Measurements from ENCODE around the gene NIPBL. TPM values are rescaled to one million over a fixed set of nuclear protein-coding genes. Genes with fewer than 3 reads are reported as not detected.

NIPBL gene
- total RNA-seq, 1 experiment from 2014 or later, result 45.1 TPM

DNA sequence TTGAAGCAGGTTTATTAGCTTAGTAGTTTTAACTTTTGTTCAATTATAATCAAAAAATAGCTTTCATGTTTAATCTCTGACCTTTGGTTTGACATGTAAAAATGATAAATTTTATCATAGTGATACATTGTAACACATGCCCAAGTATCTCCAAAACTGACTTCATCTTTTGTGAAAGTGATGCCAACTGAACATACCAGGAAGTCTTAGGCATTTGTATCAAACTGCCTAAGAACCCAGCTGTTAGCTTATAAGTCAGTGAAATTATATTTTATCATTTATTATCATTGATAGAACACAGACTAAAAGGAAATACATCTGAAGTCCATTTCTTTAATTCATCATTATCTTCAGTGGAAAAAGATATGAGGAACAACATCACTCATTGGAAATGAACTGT lies 39.1 kb downstream of the NIPBL start:
- DNase-seq (ENCODE audit: low read depth, low spot score) (no peak), ATAC-seq (no peak)
- CTCF ChIA-PET, result interaction anchor here (1.0 kb wide), 1 partner anchor 45 kb away, joined by 3 read pairs; no protein-coding TSS in a partner anchor
- TF ChIP-seq YY1 (IDR thresholded peaks at IDR 0.05; ENCODE audit: extremely low read depth, insufficient replicate concordance, low read depth, low read length), result no peak
- no peak for TF ChIP-seq FOSL1 (IDR thresholded peaks at IDR 0.05; ENCODE audit: low read depth)
- TF ChIP-seq, protein P1, sequence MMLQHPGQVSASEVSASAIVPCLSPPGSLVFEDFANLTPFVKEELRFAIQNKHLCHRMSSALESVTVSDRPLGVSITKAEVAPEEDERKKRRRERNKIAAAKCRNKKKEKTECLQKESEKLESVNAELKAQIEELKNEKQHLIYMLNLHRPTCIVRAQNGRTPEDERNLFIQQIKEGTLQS (IDR thresholded peaks at IDR 0.05), result no peak
- no peak for TF ChIP-seq ELF1 (IDR thresholded peaks at IDR 0.05; ENCODE audit: borderline replicate concordance, low read depth)
- TF ChIP-seq EZH2 (IDR thresholded peaks at IDR 0.05), result no peak
- TF ChIP-seq POLR2A (IDR thresholded peaks at IDR 0.05; ENCODE audit: borderline replicate concordance, extremely low read depth, insufficient read depth, insufficient read length), result no peak
- no peak for TF ChIP-seq EZH2phosphoT487 (IDR thresholded peaks at IDR 0.05; ENCODE audit: borderline replicate concordance)
- TF ChIP-seq, protein P2, sequence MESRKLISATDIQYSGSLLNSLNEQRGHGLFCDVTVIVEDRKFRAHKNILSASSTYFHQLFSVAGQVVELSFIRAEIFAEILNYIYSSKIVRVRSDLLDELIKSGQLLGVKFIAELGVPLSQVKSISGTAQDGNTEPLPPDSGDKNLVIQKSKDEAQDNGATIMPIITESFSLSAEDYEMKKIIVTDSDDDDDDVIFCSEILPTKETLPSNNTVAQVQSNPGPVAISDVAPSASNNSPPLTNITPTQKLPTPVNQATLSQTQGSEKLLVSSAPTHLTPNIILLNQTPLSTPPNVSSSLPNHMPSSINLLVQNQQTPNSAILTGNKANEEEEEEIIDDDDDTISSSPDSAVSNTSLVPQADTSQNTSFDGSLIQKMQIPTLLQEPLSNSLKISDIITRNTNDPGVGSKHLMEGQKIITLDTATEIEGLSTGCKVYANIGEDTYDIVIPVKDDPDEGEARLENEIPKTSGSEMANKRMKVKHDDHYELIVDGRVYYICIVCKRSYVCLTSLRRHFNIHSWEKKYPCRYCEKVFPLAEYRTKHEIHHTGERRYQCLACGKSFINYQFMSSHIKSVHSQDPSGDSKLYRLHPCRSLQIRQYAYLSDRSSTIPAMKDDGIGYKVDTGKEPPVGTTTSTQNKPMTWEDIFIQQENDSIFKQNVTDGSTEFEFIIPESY (IDR thresholded peaks at IDR 0.05; ENCODE audit: extremely low read depth, insufficient replicate concordance, low read length), result no peak
- TF ChIP-seq RAD21 (IDR thresholded peaks at IDR 0.05; ENCODE audit: low read depth), result no peak
- TF ChIP-seq EGR1 (IDR thresholded peaks at IDR 0.05; ENCODE audit: low read depth), result no peak
- TF ChIP-seq, protein P3, sequence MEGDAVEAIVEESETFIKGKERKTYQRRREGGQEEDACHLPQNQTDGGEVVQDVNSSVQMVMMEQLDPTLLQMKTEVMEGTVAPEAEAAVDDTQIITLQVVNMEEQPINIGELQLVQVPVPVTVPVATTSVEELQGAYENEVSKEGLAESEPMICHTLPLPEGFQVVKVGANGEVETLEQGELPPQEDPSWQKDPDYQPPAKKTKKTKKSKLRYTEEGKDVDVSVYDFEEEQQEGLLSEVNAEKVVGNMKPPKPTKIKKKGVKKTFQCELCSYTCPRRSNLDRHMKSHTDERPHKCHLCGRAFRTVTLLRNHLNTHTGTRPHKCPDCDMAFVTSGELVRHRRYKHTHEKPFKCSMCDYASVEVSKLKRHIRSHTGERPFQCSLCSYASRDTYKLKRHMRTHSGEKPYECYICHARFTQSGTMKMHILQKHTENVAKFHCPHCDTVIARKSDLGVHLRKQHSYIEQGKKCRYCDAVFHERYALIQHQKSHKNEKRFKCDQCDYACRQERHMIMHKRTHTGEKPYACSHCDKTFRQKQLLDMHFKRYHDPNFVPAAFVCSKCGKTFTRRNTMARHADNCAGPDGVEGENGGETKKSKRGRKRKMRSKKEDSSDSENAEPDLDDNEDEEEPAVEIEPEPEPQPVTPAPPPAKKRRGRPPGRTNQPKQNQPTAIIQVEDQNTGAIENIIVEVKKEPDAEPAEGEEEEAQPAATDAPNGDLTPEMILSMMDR (IDR thresholded peaks at IDR 0.05 in 2 of 3, conservative IDR thresholded peaks at IDR 0.05 in 1 of 3; ENCODE audit: borderline replicate concordance in 1 of 3, insufficient read depth in 1 of 3, low read depth in 2 of 3, low read length in 2 of 3), result no peak
- TF ChIP-seq, protein P4, sequence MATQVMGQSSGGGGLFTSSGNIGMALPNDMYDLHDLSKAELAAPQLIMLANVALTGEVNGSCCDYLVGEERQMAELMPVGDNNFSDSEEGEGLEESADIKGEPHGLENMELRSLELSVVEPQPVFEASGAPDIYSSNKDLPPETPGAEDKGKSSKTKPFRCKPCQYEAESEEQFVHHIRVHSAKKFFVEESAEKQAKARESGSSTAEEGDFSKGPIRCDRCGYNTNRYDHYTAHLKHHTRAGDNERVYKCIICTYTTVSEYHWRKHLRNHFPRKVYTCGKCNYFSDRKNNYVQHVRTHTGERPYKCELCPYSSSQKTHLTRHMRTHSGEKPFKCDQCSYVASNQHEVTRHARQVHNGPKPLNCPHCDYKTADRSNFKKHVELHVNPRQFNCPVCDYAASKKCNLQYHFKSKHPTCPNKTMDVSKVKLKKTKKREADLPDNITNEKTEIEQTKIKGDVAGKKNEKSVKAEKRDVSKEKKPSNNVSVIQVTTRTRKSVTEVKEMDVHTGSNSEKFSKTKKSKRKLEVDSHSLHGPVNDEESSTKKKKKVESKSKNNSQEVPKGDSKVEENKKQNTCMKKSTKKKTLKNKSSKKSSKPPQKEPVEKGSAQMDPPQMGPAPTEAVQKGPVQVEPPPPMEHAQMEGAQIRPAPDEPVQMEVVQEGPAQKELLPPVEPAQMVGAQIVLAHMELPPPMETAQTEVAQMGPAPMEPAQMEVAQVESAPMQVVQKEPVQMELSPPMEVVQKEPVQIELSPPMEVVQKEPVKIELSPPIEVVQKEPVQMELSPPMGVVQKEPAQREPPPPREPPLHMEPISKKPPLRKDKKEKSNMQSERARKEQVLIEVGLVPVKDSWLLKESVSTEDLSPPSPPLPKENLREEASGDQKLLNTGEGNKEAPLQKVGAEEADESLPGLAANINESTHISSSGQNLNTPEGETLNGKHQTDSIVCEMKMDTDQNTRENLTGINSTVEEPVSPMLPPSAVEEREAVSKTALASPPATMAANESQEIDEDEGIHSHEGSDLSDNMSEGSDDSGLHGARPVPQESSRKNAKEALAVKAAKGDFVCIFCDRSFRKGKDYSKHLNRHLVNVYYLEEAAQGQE (IDR thresholded peaks at IDR 0.05; ENCODE audit: low read depth), result no peak
- no peak for TF ChIP-seq ZNF274 (IDR thresholded peaks at IDR 0.05; ENCODE audit: low read depth, low read length)
- no peak for TF ChIP-seq CEBPB (IDR thresholded peaks at IDR 0.05; ENCODE audit: low read depth)
- TF ChIP-seq, protein P5, sequence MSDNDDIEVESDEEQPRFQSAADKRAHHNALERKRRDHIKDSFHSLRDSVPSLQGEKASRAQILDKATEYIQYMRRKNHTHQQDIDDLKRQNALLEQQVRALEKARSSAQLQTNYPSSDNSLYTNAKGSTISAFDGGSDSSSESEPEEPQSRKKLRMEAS (IDR thresholded peaks at IDR 0.05), result no peak
- no peak for TF ChIP-seq ZFX (IDR thresholded peaks at IDR 0.05)
- TF ChIP-seq CBX3 (IDR thresholded peaks at IDR 0.05; ENCODE audit: low read depth), result no peak
- no peak overlapping the region for H3K9ac ChIP-seq (ENCODE audit: low read length)
- no peaks in the 10 kb centered on the region for H3K9me2 ChIP-seq (ENCODE audit: insufficient read depth)
- peaks cover 76% of the 10 kb centered on the region for H3K79me2 ChIP-seq (ENCODE audit: insufficient read depth, low read length)
- H3K27ac ChIP-seq (ENCODE audit: low read depth, low read length), result no peak overlapping the region
- H3K4me3 ChIP-seq (replicated peaks in 1 of 2; ENCODE audit: low read depth in 1 of 2, low read length in 2 of 2), result no peak overlapping the region
- RAD21 ChIA-PET (ENCODE audit: low non-redundant PET in 1 of 2, low total read pairs in 2 of 2, uncharacterized antibody in 2 of 2, unreplicated experiment in 2 of 2), result no interaction called here
- no peaks in the 10 kb centered on the region for H3K9me3 ChIP-seq (ENCODE audit: control insufficient read depth in 1 of 2, insufficient read depth in 1 of 2, low read depth in 1 of 2, low read length in 2 of 2)
- H4K20me1 ChIP-seq (ENCODE audit: insufficient read depth), result peaks cover 12% of the 10 kb centered on the region; the same call in 1 of the 2 replicates
- H3K4me1 ChIP-seq (ENCODE audit: control insufficient read depth in 1 of 2, insufficient read depth in 2 of 2, low read length in 2 of 2), result no peaks in the 10 kb centered on the region
- H3K4me2 ChIP-seq (ENCODE audit: low read length), result no peak overlapping the region
- POLR2A ChIA-PET, result no interaction called here
- BruUV-seq (replicated peaks), result no TSS peak
- H2AFZ ChIP-seq (ENCODE audit: low read depth, low read length, poor library complexity, severe bottlenecking), result no peak overlapping the region
- intact Hi-C loops (cut with micrococcal nuclease), result no loop called here
- no peaks in the 10 kb centered on the region for H3K36me3 ChIP-seq (ENCODE audit: control insufficient read depth in 1 of 2, insufficient read depth in 2 of 2, low read length in 2 of 2)
- H3K27me3 ChIP-seq (ENCODE audit: insufficient read depth, low read length), result no peaks in the 10 kb centered on the region
